Neural cell (in vitro differentiated cells): ENCODE data around the gene NDUFB3. TPM values are rescaled to one million over a fixed set of nuclear protein-coding genes. Genes with fewer than 3 reads are reported as not detected.
A peak's percentile ranks its signal among the peaks of the same experiment; 100 is the strongest.

Experiments used
- H2AFZ ChIP-seq: fragments of 200-600, 300-800 bp; sonication (generic), shearing (Covaris generic); 2 replicates; pipeline ENCODE4 v1.6.0; 2014; ENCODE audit warnings: low read depth, mild to moderate bottlenecking, antibody characterized with exemption, low read length, moderate library complexity
- H3F3A ChIP-seq: fragments of 200-600 bp; shearing (Covaris generic); 2 replicates; pipeline ENCODE4 v1.6.1; 2016; ENCODE audit warnings: mild to moderate bottlenecking, moderate library complexity, mixed read lengths, antibody characterized with exemption, low read length; ENCODE audit not compliant: insufficient read depth, poor library complexity, severe bottlenecking
- H3K27ac ChIP-seq: fragments of 200-600, 300-800 bp; sonication (generic), shearing (Covaris generic); 2 replicates; pipeline ENCODE4 v1.5.1; 2014; ENCODE audit warnings: mild to moderate bottlenecking, low read length, moderate library complexity
- H3K27me3 ChIP-seq: fragments of 300-800, 200-600 bp; sonication (generic), shearing (Covaris generic); 2 replicates; pipeline ENCODE4 v1.6.0; 2014; ENCODE audit warnings: mild to moderate bottlenecking, low read depth, low read length, moderate library complexity; ENCODE audit not compliant: insufficient read depth
- H3K36me3 ChIP-seq: fragments of 300-800, 200-600 bp; sonication (generic), shearing (Covaris generic); 2 replicates; pipeline ENCODE4 v1.5.1; 2014; ENCODE audit warnings: mild to moderate bottlenecking, antibody characterized with exemption, low read length, moderate library complexity; ENCODE audit not compliant: insufficient read depth
- H3K4me2 ChIP-seq: fragments of 300-800, 200-600 bp; sonication (generic), shearing (Covaris generic); 2 replicates; pipeline ENCODE4 v1.6.0; 2014; ENCODE audit warnings: mild to moderate bottlenecking, low read length
- H3K4me3 ChIP-seq: fragments of 300-800, 200-600 bp; sonication (generic), shearing (Covaris generic); 2 replicates; pipeline ENCODE4 v1.5.1; 2014; ENCODE audit warnings: mild to moderate bottlenecking, low read length, moderate library complexity
- H3K79me2 ChIP-seq: fragments of 200-600 bp; shearing (Covaris generic); replicated peaks from 2 replicates; pipeline ENCODE4 v1.6.0; 2014; ENCODE audit warnings: mild to moderate bottlenecking, low read length, moderate library complexity; ENCODE audit not compliant: insufficient read depth
- H3K9ac ChIP-seq: fragments of 300-800, 200-600 bp; sonication (generic), shearing (Covaris generic); 2 replicates; pipeline ENCODE4 v1.6.1; 2016; ENCODE audit warnings: mild to moderate bottlenecking, low read length, mixed read lengths
- H3K9me2 ChIP-seq: fragments of 200-600 bp; shearing (Covaris generic); 2 replicates; pipeline ENCODE4 v1.6.1; 2016; ENCODE audit warnings: mild to moderate bottlenecking, low read length, mixed read lengths; ENCODE audit not compliant: insufficient read depth
- H3K9me3 ChIP-seq: fragments of 200-600, 300-800 bp; sonication (generic), shearing (Covaris generic); 2 replicates; pipeline ENCODE4 v1.6.1; 2016; ENCODE audit warnings: mild to moderate bottlenecking, mixed run types, low read length, moderate library complexity, mixed read lengths
- H4K20me1 ChIP-seq: fragments of 200-600 bp; shearing (Covaris generic); 2 replicates; pipeline ENCODE4 v1.6.1; 2016; ENCODE audit warnings: mild to moderate bottlenecking, mixed run types; ENCODE audit not compliant: insufficient read depth
- EP300 ChIP-seq: fragments of 450-650 bp; conservative IDR thresholded peaks from 2 replicates; pipeline ENCODE4 v1.6.1; 2014; ENCODE audit warnings: antibody characterized with exemption, mild to moderate bottlenecking, moderate library complexity; ENCODE audit not compliant: poor library complexity, severe bottlenecking
- EZH2 ChIP-seq: fragments of 200-600, 300-800 bp; shearing (Covaris generic), sonication (generic); IDR thresholded peaks from 2 replicates; pipeline ENCODE4 v1.6.1; 2014; ENCODE audit warnings: antibody characterized with exemption, low read length, borderline replicate concordance, mild to moderate bottlenecking; ENCODE audit not compliant: insufficient read depth, poor library complexity, severe bottlenecking
- MXI1 ChIP-seq: fragments of 450-650 bp; conservative IDR thresholded peaks from 2 replicates; pipeline ENCODE4 v1.6.1; 2014; ENCODE audit warnings: antibody characterized with exemption, mild to moderate bottlenecking; ENCODE audit not compliant: poor library complexity, severe bottlenecking
- POLR2AphosphoS5 ChIP-seq: IDR thresholded peaks from 2 replicates; pipeline ENCODE4 v1.6.1; 2012
- RAD21 ChIP-seq: fragments of 450-650 bp; conservative IDR thresholded peaks from 2 replicates; pipeline ENCODE4 v1.6.1; 2014; ENCODE audit warnings: antibody characterized with exemption, mild to moderate bottlenecking, moderate library complexity
- SMC3 ChIP-seq: fragments of 450-650 bp; conservative IDR thresholded peaks from 2 replicates; pipeline ENCODE4 v1.6.1; 2014; ENCODE audit warnings: antibody characterized with exemption, mild to moderate bottlenecking, moderate library complexity; ENCODE audit not compliant: poor library complexity
- TAF1 ChIP-seq: IDR thresholded peaks from 2 replicates; pipeline ENCODE4 v1.6.1; 2012; ENCODE audit warnings: low read depth
- polyA plus RNA-seq: library from polyadenylated mRNA; depleted of rRNA; stranded (reverse); fragments of >200 nt; gene quantifications from 2 replicates; pipeline ENCODE4 v1.2.3, GENCODE V29; 2014
- TF ChIP-seq, protein P1 (sequence below): fragments of 450-650 bp; IDR thresholded peaks from 2 replicates; pipeline ENCODE4 v1.5.1; 2014; ENCODE audit warnings: antibody characterized with exemption, mild to moderate bottlenecking, moderate library complexity; ENCODE audit not compliant: poor library complexity, severe bottlenecking
- TF ChIP-seq, protein P2 (sequence below): IDR thresholded peaks from 2 replicates; pipeline ENCODE4 v1.6.1; 2012; ENCODE audit warnings: borderline replicate concordance

NDUFB3 gene
- polyA plus RNA-seq, 1 donor from 2014 or later: 154 TPM

DNA sequence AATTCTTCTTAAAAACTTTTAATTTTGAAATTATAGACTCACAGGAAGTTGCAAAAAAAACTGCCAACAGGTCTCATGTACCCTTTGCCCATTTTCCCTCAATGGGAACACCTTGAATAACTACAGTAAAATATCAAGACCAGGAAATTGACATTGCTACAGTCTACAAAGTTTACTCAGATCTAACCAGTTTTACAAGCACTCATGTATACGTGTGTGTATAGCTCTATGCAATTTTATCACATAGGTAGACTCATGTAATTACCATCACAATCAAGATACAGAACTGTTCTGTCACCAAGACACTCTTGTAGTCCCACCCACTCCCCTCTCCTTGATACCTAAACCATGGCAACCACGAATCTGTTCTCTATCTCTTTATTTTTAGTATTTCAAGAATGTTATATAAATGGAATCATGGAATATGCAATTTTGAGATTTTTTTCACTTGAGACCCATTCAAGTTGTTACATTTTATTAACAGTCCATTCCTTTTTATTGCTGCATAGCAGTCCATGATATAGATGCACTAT is 6.9 kb upstream of the NDUFB3 start:
- peaks cover 3% of the 10 kb centered on the region for H4K20me1 ChIP-seq

DNA sequence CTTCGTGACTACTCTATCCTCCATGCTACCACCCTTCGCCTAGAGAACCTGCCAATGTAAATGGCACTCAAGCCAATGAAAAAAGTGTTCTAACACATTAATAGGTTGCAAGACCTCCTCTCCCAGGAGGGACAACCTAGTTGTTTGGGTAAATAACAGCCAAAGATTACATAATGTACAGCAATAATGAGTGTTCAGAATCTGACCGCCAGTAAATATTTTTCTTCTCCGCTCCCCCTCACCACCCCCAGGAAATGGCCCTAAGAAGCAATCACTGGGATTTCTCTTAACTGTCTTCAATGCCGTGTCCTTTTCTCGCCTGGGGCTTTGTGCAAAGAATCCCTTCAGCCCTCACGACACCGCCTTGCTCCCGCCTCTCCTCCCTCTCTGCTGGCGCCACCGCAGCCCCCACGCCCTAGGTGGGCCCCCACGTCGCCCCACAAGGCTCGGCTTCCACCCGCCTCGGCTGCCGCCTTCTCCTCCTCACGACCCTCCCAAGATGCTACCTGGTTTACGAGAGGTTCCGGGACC is 788 bp upstream of the NDUFB3 start:
- Histone ChIP-seq H3K79me2 (peaks cover 66% of the 10 kb centered on the region), H3K27me3 (no peaks in the 10 kb centered on the region), H4K20me1 (peaks cover 3% of the 10 kb centered on the region), H2AFZ (peak overlapping the region; percentile 65), H3K9ac (peak overlapping the region; percentile 79), H3F3A (peaks cover 3% of the 10 kb centered on the region), H3K36me3 (no peaks in the 10 kb centered on the region), H3K4me3 (peak overlapping the region; percentile 78), H3K27ac (peak overlapping the region; percentile 83), H3K9me3 (no peaks in the 10 kb centered on the region), H3K9me2 (no peaks in the 10 kb centered on the region), H3K4me2 (peak overlapping the region; percentile 52)
- TF ChIP-seq, protein P1, sequence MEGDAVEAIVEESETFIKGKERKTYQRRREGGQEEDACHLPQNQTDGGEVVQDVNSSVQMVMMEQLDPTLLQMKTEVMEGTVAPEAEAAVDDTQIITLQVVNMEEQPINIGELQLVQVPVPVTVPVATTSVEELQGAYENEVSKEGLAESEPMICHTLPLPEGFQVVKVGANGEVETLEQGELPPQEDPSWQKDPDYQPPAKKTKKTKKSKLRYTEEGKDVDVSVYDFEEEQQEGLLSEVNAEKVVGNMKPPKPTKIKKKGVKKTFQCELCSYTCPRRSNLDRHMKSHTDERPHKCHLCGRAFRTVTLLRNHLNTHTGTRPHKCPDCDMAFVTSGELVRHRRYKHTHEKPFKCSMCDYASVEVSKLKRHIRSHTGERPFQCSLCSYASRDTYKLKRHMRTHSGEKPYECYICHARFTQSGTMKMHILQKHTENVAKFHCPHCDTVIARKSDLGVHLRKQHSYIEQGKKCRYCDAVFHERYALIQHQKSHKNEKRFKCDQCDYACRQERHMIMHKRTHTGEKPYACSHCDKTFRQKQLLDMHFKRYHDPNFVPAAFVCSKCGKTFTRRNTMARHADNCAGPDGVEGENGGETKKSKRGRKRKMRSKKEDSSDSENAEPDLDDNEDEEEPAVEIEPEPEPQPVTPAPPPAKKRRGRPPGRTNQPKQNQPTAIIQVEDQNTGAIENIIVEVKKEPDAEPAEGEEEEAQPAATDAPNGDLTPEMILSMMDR: no peak
- TF ChIP-seq EP300 (no peak), MXI1 (no peak), TAF1 (no peak), EZH2 (no peak), SMC3 (no peak), POLR2AphosphoS5 (no peak), RAD21 (no peak)
- TF ChIP-seq, protein P2, sequence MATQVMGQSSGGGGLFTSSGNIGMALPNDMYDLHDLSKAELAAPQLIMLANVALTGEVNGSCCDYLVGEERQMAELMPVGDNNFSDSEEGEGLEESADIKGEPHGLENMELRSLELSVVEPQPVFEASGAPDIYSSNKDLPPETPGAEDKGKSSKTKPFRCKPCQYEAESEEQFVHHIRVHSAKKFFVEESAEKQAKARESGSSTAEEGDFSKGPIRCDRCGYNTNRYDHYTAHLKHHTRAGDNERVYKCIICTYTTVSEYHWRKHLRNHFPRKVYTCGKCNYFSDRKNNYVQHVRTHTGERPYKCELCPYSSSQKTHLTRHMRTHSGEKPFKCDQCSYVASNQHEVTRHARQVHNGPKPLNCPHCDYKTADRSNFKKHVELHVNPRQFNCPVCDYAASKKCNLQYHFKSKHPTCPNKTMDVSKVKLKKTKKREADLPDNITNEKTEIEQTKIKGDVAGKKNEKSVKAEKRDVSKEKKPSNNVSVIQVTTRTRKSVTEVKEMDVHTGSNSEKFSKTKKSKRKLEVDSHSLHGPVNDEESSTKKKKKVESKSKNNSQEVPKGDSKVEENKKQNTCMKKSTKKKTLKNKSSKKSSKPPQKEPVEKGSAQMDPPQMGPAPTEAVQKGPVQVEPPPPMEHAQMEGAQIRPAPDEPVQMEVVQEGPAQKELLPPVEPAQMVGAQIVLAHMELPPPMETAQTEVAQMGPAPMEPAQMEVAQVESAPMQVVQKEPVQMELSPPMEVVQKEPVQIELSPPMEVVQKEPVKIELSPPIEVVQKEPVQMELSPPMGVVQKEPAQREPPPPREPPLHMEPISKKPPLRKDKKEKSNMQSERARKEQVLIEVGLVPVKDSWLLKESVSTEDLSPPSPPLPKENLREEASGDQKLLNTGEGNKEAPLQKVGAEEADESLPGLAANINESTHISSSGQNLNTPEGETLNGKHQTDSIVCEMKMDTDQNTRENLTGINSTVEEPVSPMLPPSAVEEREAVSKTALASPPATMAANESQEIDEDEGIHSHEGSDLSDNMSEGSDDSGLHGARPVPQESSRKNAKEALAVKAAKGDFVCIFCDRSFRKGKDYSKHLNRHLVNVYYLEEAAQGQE: no peak

More for the DNA sequence above, 6.9 kb upstream of the NDUFB3 start:
- Histone ChIP-seq H3K36me3 (no peaks in the 10 kb centered on the region), H3K9me3 (no peaks in the 10 kb centered on the region), H3K27ac (no peak overlapping the region), H3K9me2 (no peaks in the 10 kb centered on the region), H3F3A (no peaks in the 10 kb centered on the region), H2AFZ (no peak overlapping the region), H3K4me3 (no peak overlapping the region), H3K79me2 (peaks cover 58% of the 10 kb centered on the region), H3K27me3 (no peaks in the 10 kb centered on the region), H3K9ac (no peak overlapping the region), H3K4me2 (no peak overlapping the region)
- TF ChIP-seq EZH2 (no peak), SMC3 (no peak), TAF1 (no peak), EP300 (no peak), RAD21 (no peak), POLR2AphosphoS5 (no peak), MXI1 (no peak)
- TF ChIP-seq, protein P1: no peak
- TF ChIP-seq, protein P2: no peak
